Ammon's horn (tissue), 1 donor: Measurements from ENCODE around the gene PITPNB.

Experiments used
- DNase-seq: peaks from one replicate; pipeline ENCODE4 v3.0.0-alpha.2; 2016; ENCODE audit warnings: low spot score

The PITPNB gene

GRCh38 chr22:27880778-27881394, 38.2 kb downstream of the PITPNB start:
- DNase-seq, result peak; percentile 89

GRCh38 chr22:27879923-27880322, 39.1 kb downstream of the PITPNB start:
- peak; percentile 44 for DNase-seq

- DNase-seq, result no peak
Measured at GRCh38 chr22:27878541-27878940, 40.5 kb downstream of the PITPNB start.

DNA sequence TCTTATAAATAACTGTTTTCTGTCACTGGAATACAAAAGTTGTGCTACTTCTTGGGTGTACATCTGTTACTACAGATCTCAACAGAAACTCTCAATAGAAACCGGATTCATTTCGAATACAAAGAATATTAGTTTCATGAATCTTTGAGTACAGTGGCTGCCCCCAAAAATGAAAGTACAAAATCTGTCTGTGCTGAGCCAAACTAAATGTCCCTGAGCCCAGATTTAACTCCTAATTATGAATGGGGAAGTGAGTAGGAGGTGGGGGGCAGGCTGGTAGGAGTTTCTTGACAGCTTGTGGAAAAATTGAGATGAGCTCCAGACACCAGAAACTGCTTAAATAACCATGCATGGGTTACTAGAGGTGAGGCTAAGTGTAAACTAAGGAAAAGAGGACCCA, 41.6 kb downstream of the PITPNB start:
- no peak for DNase-seq

DNA sequence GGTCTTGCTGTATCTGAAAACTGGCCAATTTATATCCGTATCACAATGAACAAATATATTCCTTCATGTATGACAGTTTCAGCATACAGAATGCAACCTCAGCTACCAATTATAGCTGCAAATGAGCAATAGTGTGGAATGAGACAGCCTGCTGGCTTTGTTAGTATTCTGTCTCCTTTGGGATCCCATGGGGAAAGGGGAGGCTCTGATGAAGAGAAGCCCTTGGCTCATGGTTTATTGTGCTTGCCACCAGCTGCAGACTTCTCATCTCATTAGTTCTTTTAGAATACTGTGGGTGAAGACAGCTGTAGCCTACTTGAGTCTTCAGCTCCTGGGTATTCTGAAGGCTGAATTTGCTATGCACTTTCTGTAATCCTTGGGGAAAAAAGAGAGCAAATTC, 42.4 kb downstream of the PITPNB start:
- DNase-seq, result peak; percentile 44

GRCh38 chr22:27875951-27876350, 43.1 kb downstream of the PITPNB start:
- no peak for DNase-seq

GRCh38 chr22:27874764-27875163, 44.3 kb downstream of the PITPNB start:
- no peak for DNase-seq

- no peak for DNase-seq
Measured at GRCh38 chr22:27874185-27874584, 44.9 kb downstream of the PITPNB start.

GRCh38 chr22:27873472-27873871, 45.6 kb downstream of the PITPNB start:
- peak; percentile 43 for DNase-seq

- DNase-seq, result no peak
Measured at GRCh38 chr22:27872488-27872887, 46.6 kb downstream of the PITPNB start.

- DNase-seq, result no peak
Measured at GRCh38 chr22:27871306-27872014, 47.6 kb downstream of the PITPNB start.

GRCh38 chr22:27870234-27871191, 48.5 kb downstream of the PITPNB start:
- DNase-seq, result no peak

GRCh38 chr22:27868732-27869282, 50.2 kb downstream of the PITPNB start:
- no peak for DNase-seq

- no peak for DNase-seq
Measured at GRCh38 chr22:27867953-27868731, 50.9 kb downstream of the PITPNB start.

DNA sequence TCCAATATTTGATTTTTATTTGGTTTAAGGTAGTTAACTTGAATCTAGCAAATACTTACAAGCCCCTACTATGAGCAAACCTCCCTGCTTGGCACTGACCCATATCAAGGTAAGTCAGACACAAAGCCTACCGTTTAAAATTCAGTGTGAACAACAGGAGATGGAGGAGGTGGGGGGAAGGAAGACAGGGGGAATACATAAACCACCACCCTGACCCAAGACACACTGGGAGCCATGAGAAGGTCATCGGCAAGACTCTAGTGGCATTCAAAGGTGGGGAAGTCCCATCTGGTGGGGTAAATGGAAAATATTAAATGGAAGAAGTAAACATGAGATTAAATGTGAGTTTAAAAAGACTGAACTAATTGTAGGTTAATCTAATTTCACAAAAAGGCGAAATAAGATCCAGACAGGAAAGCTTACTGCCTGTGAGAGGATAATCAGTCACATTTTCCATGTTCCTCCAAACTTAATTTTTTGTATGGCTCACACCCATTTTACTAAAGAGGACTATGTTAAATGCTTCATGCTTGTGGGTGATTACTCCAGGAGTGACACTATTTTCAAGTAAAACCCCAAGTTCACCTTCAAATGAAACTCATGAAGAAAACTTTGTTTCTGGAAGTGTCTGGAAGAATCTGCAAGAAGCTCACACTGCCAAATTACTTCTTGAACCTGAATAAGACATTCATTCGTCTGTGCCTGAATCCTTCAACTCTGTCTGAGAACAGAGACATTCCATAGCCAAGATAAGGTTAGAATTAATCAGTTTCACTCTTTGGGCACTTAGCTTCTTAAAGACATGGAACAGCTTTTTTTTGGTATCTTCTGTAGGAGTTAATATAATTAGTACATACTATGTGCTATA, 51.7 kb downstream of the PITPNB start:
- DNase-seq, result no peak

DNA sequence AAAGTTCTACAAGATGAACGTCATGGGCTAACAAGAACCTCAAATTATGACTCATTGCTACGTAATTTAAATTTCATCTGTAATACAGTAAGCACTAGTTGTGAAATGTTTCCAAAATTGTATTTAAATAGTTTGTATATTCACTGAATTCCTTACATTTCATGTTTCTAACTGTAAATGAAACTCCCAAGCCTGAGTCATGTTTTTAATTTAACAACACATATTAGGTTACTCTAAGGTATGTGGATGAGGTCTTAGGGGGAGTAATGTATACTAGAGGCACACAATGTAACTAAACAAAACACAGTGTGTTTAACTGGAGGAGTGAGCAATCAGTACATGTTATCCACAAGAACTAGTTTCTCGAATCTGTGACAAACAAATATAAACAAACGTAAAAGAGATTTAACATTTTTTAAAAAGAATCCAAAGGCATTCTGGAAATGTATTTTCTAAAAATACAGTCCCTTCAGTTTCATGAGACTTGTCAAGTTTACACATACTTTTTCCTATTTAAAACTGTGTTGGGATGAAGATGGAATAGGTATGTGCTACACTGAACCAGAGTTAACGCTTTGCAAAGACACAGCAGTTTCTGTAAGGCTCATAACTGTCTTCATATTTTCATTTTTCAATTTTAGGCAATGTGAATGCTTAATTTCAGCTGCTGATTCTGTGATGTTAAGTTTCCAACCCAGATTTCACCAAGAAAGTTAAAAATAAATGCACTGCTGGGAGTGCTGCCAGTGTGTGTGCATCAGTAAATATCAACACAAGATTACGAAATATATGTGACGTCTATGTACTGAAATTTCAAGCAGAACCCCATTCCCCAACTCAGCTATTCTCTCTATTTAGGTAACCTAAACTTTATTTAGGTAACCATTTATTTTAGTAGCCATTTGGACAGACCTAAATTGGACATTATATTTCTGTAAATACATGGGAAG, 52.6 kb downstream of the PITPNB start:
- no peak for DNase-seq

GRCh38 chr22:27865496-27865895, 53.6 kb downstream of the PITPNB start:
- no peak for DNase-seq

- DNase-seq, result no peak
Measured at GRCh38 chr22:27863556-27863955, 55.5 kb downstream of the PITPNB start.

GRCh38 chr22:27863001-27863400, 56.1 kb downstream of the PITPNB start:
- DNase-seq, result no peak
